ENCODE measurements around the gene TAF4. TPM values are rescaled to one million over a fixed set of nuclear protein-coding genes. Genes with fewer than 3 reads are reported as not detected.

Gene TAF4
- total RNA-seq, 2 donors from 2014 or later = 12.7 to 29.0 TPM

- no peak overlapping the region for H3K4me3 ChIP-seq
- H3K36me3 ChIP-seq (replicated peaks in 1 of 2; ENCODE audit: insufficient read depth in 1 of 2, low read depth in 2 of 2) = no peaks in the 10 kb centered on the region
- peak overlapping the region in 1 of 4 donors; percentile 53 for H3K27ac ChIP-seq
- WGBS, 2 donors = 78 to 83% methylated on average over 9 of the region's 9 CpGs
- ATAC-seq = no peak
- peaks cover 57% of the 10 kb centered on the region for H3K4me1 ChIP-seq
- DNase-seq = no peak
- TF ChIP-seq POLR2A (IDR thresholded peaks at IDR 0.05) (no peak), CTCF (IDR thresholded peaks at IDR 0.05) (no peak)
- no peaks in the 10 kb centered on the region for H3K9me3 ChIP-seq
- H3K27me3 ChIP-seq = no peaks in the 10 kb centered on the region
- intact Hi-C loops (cut with DNase I) = no loop called here
These were observed 35.3 kb downstream of the TAF4 start for GRCh38 chr20:62030357-62030756.

GRCh38 chr20:62029949-62030348 lies 35.7 kb downstream of the TAF4 start:
- Histone ChIP-seq H3K4me3 (no peak overlapping the region), H3K4me1 (peaks cover 58% of the 10 kb centered on the region), H3K27me3 (no peaks in the 10 kb centered on the region), H3K9me3 (no peaks in the 10 kb centered on the region), H3K27ac (no peak overlapping the region), H3K36me3 (replicated peaks in 1 of 2; ENCODE audit: insufficient read depth in 1 of 2, low read depth in 2 of 2) (no peaks in the 10 kb centered on the region)
- WGBS, 2 donors = 93 to 95% methylated on average over 17 to 20 of the region's 20 CpGs
- no peak for DNase-seq
- no peak for ATAC-seq
- TF ChIP-seq POLR2A (IDR thresholded peaks at IDR 0.05) (no peak), CTCF (IDR thresholded peaks at IDR 0.05) (no peak)
- intact Hi-C loops (cut with DNase I) = loop anchor here (5.0 kb wide), 1 partner anchor 107 kb away; no protein-coding TSS in a partner anchor

GRCh38 chr20:62029296-62029695 lies 36.4 kb downstream of the TAF4 start:
- intact Hi-C loops (cut with DNase I) = loop anchor here (5.0 kb wide), 1 partner anchor 108 kb away; no protein-coding TSS in a partner anchor
- H3K4me1 ChIP-seq = peaks cover 58% of the 10 kb centered on the region
- DNase-seq = no peak
- ATAC-seq = no peak
- 85 to 89% methylated on average over 12 to 15 of the region's 15 CpGs for WGBS, 2 donors
- TF ChIP-seq CTCF (IDR thresholded peaks at IDR 0.05) (no peak), POLR2A (IDR thresholded peaks at IDR 0.05) (no peak)
- H3K4me3 ChIP-seq = no peak overlapping the region
- no peak overlapping the region for H3K27ac ChIP-seq
- no peaks in the 10 kb centered on the region for H3K9me3 ChIP-seq
- no peaks in the 10 kb centered on the region for H3K27me3 ChIP-seq
- H3K36me3 ChIP-seq (replicated peaks in 1 of 2; ENCODE audit: insufficient read depth in 1 of 2, low read depth in 2 of 2) = no peaks in the 10 kb centered on the region

GRCh38 chr20:62028384-62028783 lies 37.3 kb downstream of the TAF4 start:
- TF ChIP-seq POLR2A (IDR thresholded peaks at IDR 0.05) (no peak), CTCF (IDR thresholded peaks at IDR 0.05) (no peak)
- ATAC-seq (no peak), DNase-seq (no peak)
- H3K9me3 ChIP-seq = no peaks in the 10 kb centered on the region
- no peak overlapping the region for H3K4me3 ChIP-seq
- H3K27ac ChIP-seq = peak overlapping the region in 2 of 4 donors; percentile 43 to 52
- peaks cover 58% of the 10 kb centered on the region for H3K4me1 ChIP-seq
- intact Hi-C loops (cut with DNase I) = loop anchor here (5.0 kb wide), 1 partner anchor 109 kb away; no protein-coding TSS in a partner anchor
- no peaks in the 10 kb centered on the region for H3K27me3 ChIP-seq
- WGBS, 2 donors = 88 to 96% methylated on average over 10 to 14 of the region's 14 CpGs
- H3K36me3 ChIP-seq (replicated peaks in 1 of 2; ENCODE audit: insufficient read depth in 1 of 2, low read depth in 2 of 2) = no peaks in the 10 kb centered on the region

- intact Hi-C loops (cut with DNase I) = loop anchor here (5.0 kb wide), 1 partner anchor 109 kb away; no protein-coding TSS in a partner anchor
These were observed 37.9 kb downstream of the TAF4 start for GRCh38 chr20:62027698-62028321.

More at GRCh38 chr20:62027698-62028321, 37.9 kb downstream of the TAF4 start:
- DNase-seq = no peak
- Histone ChIP-seq H3K27ac (peak overlapping the region in 3 of 4 donors; percentile 1 to 52 (median 43)), H3K27me3 (no peaks in the 10 kb centered on the region), H3K4me1 (peaks cover 55% of the 10 kb centered on the region), H3K4me3 (no peak overlapping the region), H3K9me3 (no peaks in the 10 kb centered on the region), H3K36me3 (replicated peaks in 1 of 2; ENCODE audit: insufficient read depth in 1 of 2, low read depth in 2 of 2) (no peaks in the 10 kb centered on the region)
- TF ChIP-seq POLR2A (IDR thresholded peaks at IDR 0.05) = no peak
- TF ChIP-seq CTCF (IDR thresholded peaks at IDR 0.05) = no peak
- 71 to 77% methylated on average over 10 to 12 of the region's 12 CpGs for WGBS, 2 donors
- peak; percentile 14 for ATAC-seq

All from body of pancreas (tissue), 4 donors.